GM23248 (cell line): ENCODE data around the gene HLA-E. TPM values are rescaled to one million over a fixed set of nuclear protein-coding genes. Genes with fewer than 3 reads are reported as not detected.
"Not testable (repeated sequence)": the region's sequence is repeated elsewhere in the genome, so short reads cannot be mapped to it uniquely, and the experiment has no call there.

Source experiments
- DNase-seq: peaks from one replicate; pipeline ENCODE4 v3.0.0-alpha.2; 2015
- H2AFZ ChIP-seq: fragments of 200-600 bp; sonication (generic); 2 replicates; pipeline ENCODE4 v1.6.1; 2016; ENCODE audit warnings: antibody characterized with exemption
- H3F3A ChIP-seq: fragments of 200-600 bp; sonication (generic); 2 replicates; pipeline ENCODE4 v1.6.1; 2016; ENCODE audit warnings: mild to moderate bottlenecking, antibody characterized with exemption, mixed run types; ENCODE audit not compliant: insufficient read depth
- H3K27ac ChIP-seq: fragments of 200-600 bp; sonication (generic); 2 replicates; pipeline ENCODE4 v1.5.1; 2016; ENCODE audit warnings: mild to moderate bottlenecking
- H3K27me3 ChIP-seq: fragments of 200-600 bp; sonication (generic); replicated peaks from 2 replicates; pipeline ENCODE4 v1.6.1; 2016; ENCODE audit warnings: mild to moderate bottlenecking; ENCODE audit not compliant: insufficient read depth
- H3K36me3 ChIP-seq: fragments of 200-600 bp; sonication (generic); 2 replicates; pipeline ENCODE4 v1.6.1; 2016; ENCODE audit warnings: low read depth, mild to moderate bottlenecking
- H3K4me1 ChIP-seq: fragments of 200-600 bp; sonication (generic); 2 replicates; pipeline ENCODE4 v1.6.1; 2016; ENCODE audit warnings: mild to moderate bottlenecking; ENCODE audit not compliant: insufficient read depth
- H3K4me2 ChIP-seq: fragments of 200-600 bp; sonication (generic); one replicate; pipeline ENCODE4 v1.6.1; 2016; ENCODE audit warnings: mild to moderate bottlenecking; ENCODE audit not compliant: unreplicated experiment
- H3K4me3 ChIP-seq: fragments of 200-600 bp; sonication (generic); 2 replicates; pipeline ENCODE4 v1.5.1; 2016; ENCODE audit warnings: mild to moderate bottlenecking
- H3K79me2 ChIP-seq: fragments of 200-600 bp; sonication (generic); 2 replicates; pipeline ENCODE4 v1.6.1; 2016; ENCODE audit warnings: mild to moderate bottlenecking; ENCODE audit not compliant: insufficient read depth
- H3K9ac ChIP-seq: fragments of 200-600 bp; sonication (generic); 2 replicates; pipeline ENCODE4 v1.6.1; 2016; ENCODE audit warnings: mild to moderate bottlenecking
- H3K9me2 ChIP-seq: fragments of 200-600 bp; sonication (generic); 2 replicates; pipeline ENCODE4 v1.6.1; 2016; ENCODE audit warnings: mixed run types, mild to moderate bottlenecking, moderate library complexity; ENCODE audit not compliant: insufficient read depth
- H3K9me3 ChIP-seq: fragments of 200-600 bp; sonication (generic); one replicate; pipeline ENCODE4 v1.6.1; 2017; ENCODE audit warnings: low read depth
- H4K20me1 ChIP-seq: fragments of 200-600 bp; sonication (generic); 2 replicates; pipeline ENCODE4 v1.6.0; 2016; ENCODE audit not compliant: insufficient read depth
- EZH2 ChIP-seq: fragments of 200-600 bp; sonication (generic); IDR thresholded peaks from 2 replicates; pipeline ENCODE4 v1.6.1; 2018; ENCODE audit warnings: antibody characterized with exemption, mild to moderate bottlenecking; ENCODE audit not compliant: insufficient read depth, poor library complexity, severe bottlenecking
- EZH2phosphoT487 ChIP-seq: fragments of 200-600 bp; sonication (generic); IDR thresholded peaks from 2 replicates; pipeline ENCODE4 v1.6.1; 2018; ENCODE audit warnings: antibody characterized with exemption, moderate library complexity, mild to moderate bottlenecking, low read depth; ENCODE audit not compliant: insufficient read depth
- WGBS, 2 experiments: methylation state at CpG; one replicate each; pipeline ENCODE4 v1.1.6; 2015 to 2017; ENCODE audit warnings: low lambda C conversion rate in 2 of 2, low coverage in 1 of 2; ENCODE audit errors: missing lambda C conversion rate in 2 of 2; 5-methylcytosine and 5-hydroxymethylcytosine counted together
- in situ Hi-C: fragments of 300-500 bp; cut with MboI; formaldehyde crosslinking; loops from 2 replicates; pipeline ENCODE4 v1.15.0; 2020
- polyA plus RNA-seq: library from polyadenylated mRNA; unstranded; fragments of >200 nt; fragmentation: Nextera tagmentation; extraction: Ambion mirVana; gene quantifications from 2 replicates; pipeline ENCODE4 v1.2.1, GENCODE V29; 2016
- total RNA-seq: library from RNA; depleted of rRNA; stranded (reverse); fragments of >200 nt; shearing (Covaris generic); gene quantifications from 2 replicates; pipeline ENCODE4 v1.2.3, GENCODE V29; 2014

The HLA-E gene
- total and polyA plus RNA-seq, 2 experiments from 2014 or later, result 123 to 190 TPM

GRCh38 chr6:30490026-30490876, 942 bp downstream of the HLA-E start:
- peak; percentile 86 for DNase-seq
- Histone ChIP-seq H3K79me2 (peaks cover 17% of the 10 kb centered on the region), H3K4me2 (peak overlapping the region; percentile 78), H3K4me1 (peaks cover 9% of the 10 kb centered on the region), H3K9me2 (no peaks in the 10 kb centered on the region), H3K4me3 (peak overlapping the region; percentile 88), H3K27ac (peak overlapping the region; percentile 93), H4K20me1 (no peaks in the 10 kb centered on the region), H3K36me3 (peaks cover 33% of the 10 kb centered on the region; the same call in 1 of the 2 replicates), H2AFZ (peak overlapping the region; percentile 72), H3K9ac (peak overlapping the region; percentile 96), H3K9me3 (no peaks in the 10 kb centered on the region), H3F3A (peaks cover 14% of the 10 kb centered on the region), H3K27me3 (no peaks in the 10 kb centered on the region)
- WGBS, 2 experiments, result 23 to 28% methylated on average over 38 of the region's 38 CpGs
- no peak for TF ChIP-seq EZH2
- TF ChIP-seq EZH2phosphoT487, result no peak
- in situ Hi-C loops, result no loop called here

GRCh38 chr6:30491291-30491953, 2.1 kb downstream of the HLA-E start:
- H3K27ac ChIP-seq, DNase-seq, H2AFZ ChIP-seq, H3K9me3 ChIP-seq, H4K20me1 ChIP-seq, H3K9ac ChIP-seq, H3K4me3 ChIP-seq, H3K4me2 ChIP-seq, H3K9me2 ChIP-seq, in situ Hi-C loops, H3K27me3 ChIP-seq: not testable (repeated sequence)
- Histone ChIP-seq H3K4me1 (peaks cover 12% of the 10 kb centered on the region), H3K79me2 (peaks cover 17% of the 10 kb centered on the region), H3F3A (peaks cover 24% of the 10 kb centered on the region), H3K36me3 (peaks cover 33% of the 10 kb centered on the region; the same call in 1 of the 2 replicates)
- 97 to 99% methylated on average over 13 to 14 of the region's 14 CpGs for WGBS, 2 experiments

GRCh38 chr6:30491991-30492952, 3.0 kb downstream of the HLA-E start:
- no peak overlapping the region for H3K4me3 ChIP-seq
- no peak overlapping the region for H2AFZ ChIP-seq
- no peaks in the 10 kb centered on the region for H4K20me1 ChIP-seq
- H3K36me3 ChIP-seq, result peaks cover 33% of the 10 kb centered on the region; the same call in 1 of the 2 replicates
- no peaks in the 10 kb centered on the region for H3K27me3 ChIP-seq
- H3K79me2 ChIP-seq, result peaks cover 17% of the 10 kb centered on the region
- 94 to 97% methylated on average over 16 of the region's 16 CpGs for WGBS, 2 experiments
- no peaks in the 10 kb centered on the region for H3K9me3 ChIP-seq
- H3K4me1 ChIP-seq, result peaks cover 13% of the 10 kb centered on the region
- no peak overlapping the region for H3K27ac ChIP-seq
- in situ Hi-C loops, result no loop called here
- H3F3A ChIP-seq, result peaks cover 24% of the 10 kb centered on the region
- H3K9ac ChIP-seq, result no peak overlapping the region
- DNase-seq, result no peak
- TF ChIP-seq EZH2phosphoT487 (no peak), EZH2 (no peak)
- no peaks in the 10 kb centered on the region for H3K9me2 ChIP-seq
- H3K4me2 ChIP-seq, result no peak overlapping the region

GRCh38 chr6:30493643-30494250, 4.4 kb downstream of the HLA-E start:
- WGBS, 2 experiments, result 73 to 74% methylated on average over 8 of the region's 8 CpGs
- Histone ChIP-seq H3K36me3 (peaks cover 33% of the 10 kb centered on the region; the same call in 1 of the 2 replicates), H3K27ac (no peak overlapping the region), H3K27me3 (no peaks in the 10 kb centered on the region), H3K9ac (no peak overlapping the region), H3K9me3 (no peaks in the 10 kb centered on the region), H2AFZ (no peak overlapping the region), H3K4me3 (no peak overlapping the region), H3K9me2 (no peaks in the 10 kb centered on the region), H3K79me2 (peaks cover 17% of the 10 kb centered on the region), H3K4me2 (no peak overlapping the region), H4K20me1 (no peaks in the 10 kb centered on the region), H3F3A (peaks cover 24% of the 10 kb centered on the region), H3K4me1 (peaks cover 13% of the 10 kb centered on the region)
- TF ChIP-seq EZH2phosphoT487 (no peak), EZH2 (no peak)
- DNase-seq, result no peak
- in situ Hi-C loops, result no loop called here
